ENCODE measurements around the gene AP3M1.

- TF ChIP-seq CTCF (IDR thresholded peaks at IDR 0.05; ENCODE audit: low read length) (no peak), EZH2phosphoT487 (IDR thresholded peaks at IDR 0.05; ENCODE audit: low read length) (no peak), EZH2 (optimal IDR thresholded peaks at IDR 0.05; ENCODE audit: low read depth, low read length) (no peak)
These were observed 73.2 kb downstream of the AP3M1 start for GRCh38 chr10:74077416-74077815.

All from MM.1S (cell line).